Glutamatergic neuron (in vitro differentiated cells): ENCODE data around the gene ADGRB3. TPM values are rescaled to one million over a fixed set of nuclear protein-coding genes. Genes with fewer than 3 reads are reported as not detected.

ENCODE experiments used
- DNase-seq: peaks from one replicate; pipeline ENCODE4 v3.0.0; 2022
- H3K27ac Mint-ChIP-seq: one replicate; pipeline ENCODE4 v1.8.0; 2020; ENCODE audit warnings: mild to moderate bottlenecking, mixed read lengths, inconsistent platforms; ENCODE audit not compliant: unreplicated experiment
- H3K27me3 Mint-ChIP-seq: one replicate; pipeline ENCODE4 v1.8.0; 2020; ENCODE audit warnings: mild to moderate bottlenecking, moderate library complexity, mixed read lengths, inconsistent platforms; ENCODE audit not compliant: unreplicated experiment
- H3K36me3 Mint-ChIP-seq: one replicate; pipeline ENCODE4 v1.8.0; 2020; ENCODE audit warnings: mild to moderate bottlenecking, mixed read lengths, inconsistent platforms; ENCODE audit not compliant: unreplicated experiment
- H3K4me1 Mint-ChIP-seq: one replicate; pipeline ENCODE4 v1.8.0; 2020; ENCODE audit warnings: mild to moderate bottlenecking, low read depth, mixed read lengths, inconsistent platforms; ENCODE audit not compliant: unreplicated experiment
- H3K4me3 Mint-ChIP-seq: one replicate; pipeline ENCODE4 v1.8.0; 2020; ENCODE audit warnings: mild to moderate bottlenecking, mixed read lengths, inconsistent platforms; ENCODE audit not compliant: unreplicated experiment
- H3K9me3 Mint-ChIP-seq: one replicate; pipeline ENCODE4 v1.8.0; 2020; ENCODE audit warnings: mild to moderate bottlenecking, moderate library complexity, mixed read lengths, inconsistent platforms; ENCODE audit not compliant: unreplicated experiment
- total RNA-seq: library from RNA; stranded (reverse); fragmentation: NEBNext Ultra II Directional; extraction: Animal tissue kit (Norgen Biotek cat#: 25700); gene quantifications from one replicate; pipeline ENCODE4 v1.2.1, GENCODE V29; 2021; ENCODE audit not compliant: unreplicated experiment
- TF ChIP-seq, protein P1 (sequence below): fragments of 200-600 bp; sonication (generic); IDR thresholded peaks from one replicate; pipeline ENCODE4 v1.5.0; 2021; ENCODE audit not compliant: partially characterized antibody, unreplicated experiment

Gene ADGRB3
- total RNA-seq, 1 donor from 2014 or later, result 7.3 TPM

DNA sequence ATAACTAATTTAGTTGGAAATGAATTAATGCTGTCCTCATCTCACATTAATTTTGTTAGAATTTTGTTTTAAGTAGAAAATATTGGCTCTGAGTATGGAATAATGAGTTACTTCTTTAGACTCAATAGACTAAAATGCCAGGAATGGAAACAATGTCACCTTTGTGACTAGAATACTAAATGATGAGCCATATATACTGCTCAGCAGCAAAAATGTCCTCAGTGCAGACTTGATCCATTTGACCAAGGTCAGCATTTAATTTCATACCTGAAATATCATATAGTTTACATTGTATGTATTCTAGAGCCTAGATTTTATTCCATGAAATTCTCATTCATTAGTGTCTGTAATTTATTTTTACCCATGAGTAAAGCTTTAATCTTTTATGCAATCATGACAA, 217.7 kb downstream of the ADGRB3 start:
- H3K27ac Mint-ChIP-seq, result no peak overlapping the region
- no peaks in the 10 kb centered on the region for H3K9me3 Mint-ChIP-seq
- TF ChIP-seq, protein P1, sequence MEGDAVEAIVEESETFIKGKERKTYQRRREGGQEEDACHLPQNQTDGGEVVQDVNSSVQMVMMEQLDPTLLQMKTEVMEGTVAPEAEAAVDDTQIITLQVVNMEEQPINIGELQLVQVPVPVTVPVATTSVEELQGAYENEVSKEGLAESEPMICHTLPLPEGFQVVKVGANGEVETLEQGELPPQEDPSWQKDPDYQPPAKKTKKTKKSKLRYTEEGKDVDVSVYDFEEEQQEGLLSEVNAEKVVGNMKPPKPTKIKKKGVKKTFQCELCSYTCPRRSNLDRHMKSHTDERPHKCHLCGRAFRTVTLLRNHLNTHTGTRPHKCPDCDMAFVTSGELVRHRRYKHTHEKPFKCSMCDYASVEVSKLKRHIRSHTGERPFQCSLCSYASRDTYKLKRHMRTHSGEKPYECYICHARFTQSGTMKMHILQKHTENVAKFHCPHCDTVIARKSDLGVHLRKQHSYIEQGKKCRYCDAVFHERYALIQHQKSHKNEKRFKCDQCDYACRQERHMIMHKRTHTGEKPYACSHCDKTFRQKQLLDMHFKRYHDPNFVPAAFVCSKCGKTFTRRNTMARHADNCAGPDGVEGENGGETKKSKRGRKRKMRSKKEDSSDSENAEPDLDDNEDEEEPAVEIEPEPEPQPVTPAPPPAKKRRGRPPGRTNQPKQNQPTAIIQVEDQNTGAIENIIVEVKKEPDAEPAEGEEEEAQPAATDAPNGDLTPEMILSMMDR, result no peak

GRCh38 chr6:68859233-68859632, 224.2 kb downstream of the ADGRB3 start:
- Mint-ChIP-seq H3K4me1 (no peaks in the 10 kb centered on the region), H3K27me3 (no peaks in the 10 kb centered on the region), H3K9me3 (peaks cover 7% of the 10 kb centered on the region), H3K4me3 (no peak overlapping the region), H3K27ac (no peak overlapping the region), H3K36me3 (peaks cover 20% of the 10 kb centered on the region)
- TF ChIP-seq, protein P1, result no peak
- DNase-seq, result no peak

More for the DNA sequence above, 217.7 kb downstream of the ADGRB3 start:
- H3K27me3 Mint-ChIP-seq, result no peaks in the 10 kb centered on the region
- no peak overlapping the region for H3K4me3 Mint-ChIP-seq
- no peaks in the 10 kb centered on the region for H3K4me1 Mint-ChIP-seq
- no peak for DNase-seq
- peaks cover 5% of the 10 kb centered on the region for H3K36me3 Mint-ChIP-seq

DNA sequence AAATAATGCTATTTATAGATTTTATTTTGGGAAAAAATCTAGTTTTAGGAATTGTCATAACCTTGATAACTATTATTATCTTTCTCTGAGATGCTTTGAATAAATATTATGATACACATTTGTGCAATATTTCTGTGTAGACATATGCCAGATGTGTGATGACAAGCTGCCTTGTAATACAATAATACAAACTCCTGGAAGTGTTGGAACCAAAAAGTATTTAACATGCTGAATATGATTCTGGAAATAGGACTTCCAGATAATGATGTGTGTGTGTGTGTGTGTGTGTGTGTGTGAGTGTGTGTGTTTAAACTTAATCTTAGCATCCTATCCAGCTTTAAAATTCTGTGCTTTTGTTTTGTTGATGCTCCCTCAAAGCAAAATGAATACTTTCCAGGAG, 233.6 kb downstream of the ADGRB3 start:
- TF ChIP-seq, protein P1, result no peak
- Mint-ChIP-seq H3K36me3 (peaks cover 26% of the 10 kb centered on the region), H3K27me3 (peaks cover 2% of the 10 kb centered on the region), H3K27ac (no peak overlapping the region), H3K9me3 (peaks cover 4% of the 10 kb centered on the region), H3K4me3 (no peak overlapping the region), H3K4me1 (no peaks in the 10 kb centered on the region)
- no peak for DNase-seq

- no peak for DNase-seq
- H3K27me3 Mint-ChIP-seq, result no peaks in the 10 kb centered on the region
- no peak overlapping the region for H3K4me3 Mint-ChIP-seq
- H3K9me3 Mint-ChIP-seq, result no peaks in the 10 kb centered on the region
- H3K36me3 Mint-ChIP-seq, result peaks cover under 1% of the 10 kb centered on the region
- H3K4me1 Mint-ChIP-seq, result no peaks in the 10 kb centered on the region
- TF ChIP-seq, protein P1, result no peak
- no peak overlapping the region for H3K27ac Mint-ChIP-seq
These were observed 238.2 kb downstream of the ADGRB3 start for GRCh38 chr6:68873236-68873635.

- TF ChIP-seq, protein P1, result no peak
- no peaks in the 10 kb centered on the region for H3K36me3 Mint-ChIP-seq
- no peak overlapping the region for H3K4me3 Mint-ChIP-seq
- H3K27me3 Mint-ChIP-seq, result peaks cover 2% of the 10 kb centered on the region
- no peaks in the 10 kb centered on the region for H3K9me3 Mint-ChIP-seq
- no peak overlapping the region for H3K27ac Mint-ChIP-seq
- peaks cover under 1% of the 10 kb centered on the region for H3K4me1 Mint-ChIP-seq
- DNase-seq, result no peak
These were observed 239.7 kb downstream of the ADGRB3 start for GRCh38 chr6:68874747-68875146.
